GM12878 (cell line): ENCODE results near the gene FANCC. TPM values are rescaled to one million over a fixed set of nuclear protein-coding genes. Genes with fewer than 3 reads are reported as not detected.

Source experiments
- ATAC-seq: fragments of 200-7000 bp; cut with Tn5 transposase; 3 replicates; pipeline ENCODE4 v1.9.1; 2020; ENCODE audit warnings: mild to moderate bottlenecking, moderate library complexity
- BruUV-seq: library from RNA; stranded (reverse); fragments of 400-500 nt; replicated peaks from 2 replicates; lab custom pipeline; 2021; lab: Mats Ljungman, UMichigan
- CTCF ChIA-PET: fragments of 300-600 bp; sonication (Branson Sonifier 250); formaldehyde crosslinking; extraction: SDS; loops from one replicate; lab custom pipeline; 2021; ENCODE audit warnings: inconsistent platforms; lab: Yijun Ruan, JAX
- POLR2A ChIA-PET: fragments of 350-600 bp; formaldehyde crosslinking; extraction: SDS; loops from one replicate; lab custom pipeline; 2021; ENCODE audit warnings: inconsistent platforms; lab: Charles Lee
- RAD21 ChIA-PET: fragments of 300-600 bp; sonication (Branson Sonifier 250); formaldehyde crosslinking; loops from one replicate; lab custom pipeline; 2023; ENCODE audit warnings: antibody characterized with exemption; ENCODE audit not compliant: unreplicated experiment; lab: Charles Lee
- SMC1A ChIA-PET: fragments of 300-600 bp; sonication (Branson Sonifier 250); formaldehyde crosslinking; loops from one replicate; lab custom pipeline; 2023; ENCODE audit not compliant: unreplicated experiment, uncharacterized antibody; lab: Charles Lee
- DNase-seq: peaks from one replicate; pipeline ENCODE4 v3.0.0-alpha.2; 2011; ENCODE audit warnings: low read depth, low spot score
- FAIRE-seq: peaks from 3 replicates; lab custom pipeline; 2011; peaks lifted over from hg19 to GRCh38; lab: Jason Lieb, UNC
- H2AFZ ChIP-seq: 2 replicates; pipeline ENCODE4 v1.6.0; 2011; ENCODE audit warnings: low read depth, low read length, control low read depth; ENCODE audit not compliant: control insufficient read depth
- H3K27ac ChIP-seq: 2 replicates; pipeline ENCODE4 v1.5.1; 2011; ENCODE audit warnings: control low read depth; ENCODE audit not compliant: control insufficient read depth, insufficient read depth
- H3K27me3 ChIP-seq, 2 experiments: replicated peaks in 1 of 2; 2 replicates each; pipeline versions ENCODE4 v1.6.0 to v1.6.1; 2011; ENCODE audit warnings: low read length in 1 of 2; ENCODE audit not compliant: control insufficient read depth in 2 of 2, insufficient read depth in 2 of 2
- H3K36me3 ChIP-seq, 2 experiments: 2 replicates each; pipeline ENCODE4 v1.5.1; 2011; ENCODE audit warnings: low read length in 1 of 2; ENCODE audit not compliant: control insufficient read depth in 2 of 2, insufficient read depth in 2 of 2
- H3K4me1 ChIP-seq: 2 replicates; pipeline ENCODE4 v1.6.1; 2011; ENCODE audit warnings: mild to moderate bottlenecking, low read length, moderate library complexity, mixed read lengths; ENCODE audit not compliant: control insufficient read depth, insufficient read depth
- H3K4me2 ChIP-seq: 2 replicates; pipeline ENCODE4 v1.6.0; 2011; ENCODE audit warnings: control low read depth; ENCODE audit not compliant: control insufficient read depth, insufficient read depth
- H3K4me3 ChIP-seq: fragments of 200-600 bp; sonication (generic); 2 replicates; pipeline ENCODE4 v1.5.1; 2016
- H3K79me2 ChIP-seq: 2 replicates; pipeline ENCODE4 v1.6.0; 2011; ENCODE audit warnings: low read length; ENCODE audit not compliant: control insufficient read depth, insufficient read depth
- H3K9ac ChIP-seq: 2 replicates; pipeline ENCODE4 v1.8.0; 2011; ENCODE audit warnings: low read length, control low read depth, mixed read lengths; ENCODE audit not compliant: control insufficient read depth, insufficient read depth
- H3K9me3 ChIP-seq: replicated peaks from 3 replicates; pipeline ENCODE4 v1.5.1; 2011; ENCODE audit warnings: mild to moderate bottlenecking, low read length; ENCODE audit not compliant: control insufficient read depth, insufficient read depth
- H4K20me1 ChIP-seq: 2 replicates; pipeline ENCODE4 v1.6.0; 2011; ENCODE audit not compliant: control insufficient read depth, insufficient read depth
- CREB1 ChIP-seq: IDR thresholded peaks from 2 replicates; pipeline ENCODE4 v1.6.1; 2012; ENCODE audit warnings: low read depth, mild to moderate bottlenecking, inconsistent platforms
- CREM ChIP-seq: IDR thresholded peaks from 2 replicates; pipeline ENCODE4 v1.6.1; 2014; ENCODE audit warnings: antibody characterized with exemption, low read depth
- DPF2 ChIP-seq: fragments of 450-650 bp; IDR thresholded peaks from 2 replicates; pipeline ENCODE4 v1.6.1; 2017; ENCODE audit warnings: mild to moderate bottlenecking
- E4F1 ChIP-seq: fragments of 450-650 bp; IDR thresholded peaks from 2 replicates; pipeline ENCODE4 v1.6.1; 2018; ENCODE audit warnings: borderline replicate concordance, mild to moderate bottlenecking; ENCODE audit not compliant: partially characterized antibody
- NKRF ChIP-seq: fragments of 450-650 bp; conservative IDR thresholded peaks from 2 replicates; pipeline ENCODE4 v1.6.1; 2017; ENCODE audit warnings: mild to moderate bottlenecking, moderate library complexity
- RBBP5 ChIP-seq: fragments of 200-600 bp; sonication (generic); conservative IDR thresholded peaks from 2 replicates; pipeline ENCODE4 v1.6.1; 2016
- SUPT20H ChIP-seq: IDR thresholded peaks from 2 replicates; pipeline ENCODE4 v1.6.1; 2011; ENCODE audit warnings: low read depth, mild to moderate bottlenecking, low read length, moderate library complexity, borderline replicate concordance; ENCODE audit not compliant: control insufficient read depth
- TARDBP ChIP-seq: IDR thresholded peaks from 2 replicates; pipeline ENCODE4 v1.6.1; 2016; ENCODE audit warnings: borderline replicate concordance
- WGBS: methylation state at CpG from one replicate; pipeline ENCODE4 v1.1.6; 2016; ENCODE audit warnings: low lambda C conversion rate; ENCODE audit not compliant: insufficient replicate concordance, insufficient coverage; ENCODE audit errors: missing lambda C conversion rate; 5-methylcytosine and 5-hydroxymethylcytosine counted together
- in situ Hi-C: fragments of 300-500 bp; cut with MboI; formaldehyde crosslinking; loops from 9 replicates; pipeline ENCODE4 v1.14.3; 2018; ENCODE audit warnings: mixed read lengths
- intact Hi-C: fragments of 100-400 bp; cut with micrococcal nuclease; formaldehyde crosslinking; loops from one replicate; pipeline ENCODE4 v1.14.2; 2022; ENCODE audit not compliant: unreplicated experiment
- polyA plus RNA-seq, 11 experiments: library from polyadenylated mRNA; depleted of rRNA in 4 of 11; unstranded in 6 of 11; stranded (reverse) in 5 of 11; fragments of >200 nt; fragmentation: Nextera tagmentation in 4 of 11; fragmentation: Illumina TruSeq in 1 of 11; extraction: Ambion mirVana in 4 of 11; extraction: Trizol in 1 of 11; gene quantifications; 1 replicate in 1 of 11; 2 replicates in 10 of 11; pipeline versions ENCODE4 v1.2.1 to v1.2.3, GENCODE V29; 2011 to 2016; ENCODE audit warnings: inconsistent platforms in 2 of 11, missing spikeins in 2 of 11, low read depth in 1 of 11
- total RNA-seq, 4 experiments: library from RNA; depleted of rRNA in 3 of 4; stranded (reverse); fragments of >200 nt in 3 of 4; fragmentation: Illumina TruSeq in 1 of 4; extraction: Trizol in 1 of 4; gene quantifications; 2 replicates each; pipeline versions ENCODE4 v1.2.1 to v1.2.3, GENCODE V29; 2013 to 2021

The FANCC gene
- total and polyA plus RNA-seq, 10 of the 15 experiments (the other 5 are each of a cell fraction or from before 2014, with no cell fraction given), result 1.2 to 16.8 (median 10.5) TPM

- Histone ChIP-seq H3K4me3 (no peak overlapping the region), H3K79me2 (no peaks in the 10 kb centered on the region), H3K27ac (no peak overlapping the region), H3K27me3 (no peaks in the 10 kb centered on the region), H2AFZ (no peak overlapping the region), H4K20me1 (no peaks in the 10 kb centered on the region), H3K9me3 (no peaks in the 10 kb centered on the region), H3K4me1 (no peaks in the 10 kb centered on the region), H3K36me3 (no peaks in the 10 kb centered on the region), H3K9ac (no peak overlapping the region), H3K4me2 (no peak overlapping the region)
- POLR2A ChIA-PET, result interaction anchor here (0.5 to 0.6 kb wide), 2 partner anchors 16 to 26 kb away, joined by 3 to 4 read pairs; no protein-coding TSS in a partner anchor
- no TSS peak for BruUV-seq
- ATAC-seq (no peak), FAIRE-seq (no peak), DNase-seq (no peak)
- SMC1A ChIA-PET, result interaction anchor here (0.7 to 6.4 kb wide), 10 partner anchors 25 to 461 kb away, joined by 3 to 143 read pairs (median 16); no protein-coding TSS in a partner anchor
- 77% methylated on average over 8 of the region's 8 CpGs for WGBS
- in situ Hi-C loops (loop anchor here (5.0 kb wide), 1 partner anchor 447 kb away; no protein-coding TSS in a partner anchor), intact Hi-C loops (loop anchor here (5.0 to 10.0 kb wide), 2 partner anchors 462 to 575 kb away; partner anchors contain the start of gene PCAT7)
- CTCF ChIA-PET, result interaction anchor here (0.6 to 10.6 kb wide), 26 partner anchors 12 to 472 kb away, joined by 3 to 355 read pairs (median 6); no protein-coding TSS in a partner anchor
- RAD21 ChIA-PET, result interaction anchor here (0.7 to 7.7 kb wide), 8 partner anchors 38 to 460 kb away, joined by 3 to 134 read pairs (median 22); partner anchors contain the start of gene AOPEP
- no peak for TF ChIP-seq CREM
- no peak for TF ChIP-seq DPF2
- TF ChIP-seq TARDBP, result no peak
- no peak for TF ChIP-seq SUPT20H
Observed at GRCh38 chr9:95129476-95130291, 187.8 kb downstream of the FANCC start.

- intact Hi-C loops, result loop anchor here (5.0 kb wide), 1 partner anchor 461 kb away; no protein-coding TSS in a partner anchor
- TF ChIP-seq CREB1 (no peak), RBBP5 (no peak), E4F1 (no peak), NKRF (no peak)
Observed at GRCh38 chr9:95128177-95128524, 189.4 kb downstream of the FANCC start.

More at GRCh38 chr9:95128177-95128524, 189.4 kb downstream of the FANCC start:
- no peak overlapping the region for H3K4me3 ChIP-seq
- ChIA-PET POLR2A (interaction anchor here (1.0 to 1.8 kb wide), 2 partner anchors 12 to 447 kb away, joined by 4 to 5 read pairs; no protein-coding TSS in a partner anchor), CTCF (interaction anchor here (0.6 to 10.6 kb wide), 43 partner anchors 9 to 476 kb away, joined by 3 to 355 read pairs (median 4); partner anchors contain the start of gene AOPEP), SMC1A (interaction anchor here (0.6 to 6.4 kb wide), 14 partner anchors 10 to 459 kb away, joined by 3 to 143 read pairs (median 6); no protein-coding TSS in a partner anchor), RAD21 (interaction anchor here (0.6 to 7.7 kb wide), 18 partner anchors 9 to 574 kb away, joined by 3 to 134 read pairs (median 4); partner anchors contain the start of gene PCAT7)
- BruUV-seq, result no TSS peak
- no peaks in the 10 kb centered on the region for H3K9me3 ChIP-seq
- 82% methylated on average over 4 of the region's 4 CpGs for WGBS
- H2AFZ ChIP-seq, result no peak overlapping the region
- H3K4me2 ChIP-seq, result no peak overlapping the region
- no peak for ATAC-seq
- H3K36me3 ChIP-seq, result no peaks in the 10 kb centered on the region
- no peaks in the 10 kb centered on the region for H4K20me1 ChIP-seq
- no peak overlapping the region for H3K9ac ChIP-seq
- no peak for FAIRE-seq
- H3K27ac ChIP-seq, result no peak overlapping the region
- no peaks in the 10 kb centered on the region for H3K4me1 ChIP-seq
- H3K79me2 ChIP-seq, result no peaks in the 10 kb centered on the region
- DNase-seq, result no peak
- no peaks in the 10 kb centered on the region for H3K27me3 ChIP-seq
- in situ Hi-C loops, result loop anchor here (5.0 kb wide), 1 partner anchor 446 kb away; no protein-coding TSS in a partner anchor
